ENCODE data around the gene MYDGF. TPM values are rescaled to one million over a fixed set of nuclear protein-coding genes. Genes with fewer than 3 reads are reported as not detected.
A peak's percentile ranks its signal among the peaks of the same experiment; 100 is the strongest.

The MYDGF gene
- total RNA-seq, 1 experiment from 2014 or later, result 426 TPM

- Histone ChIP-seq H3K27ac (ENCODE audit: low read length) (no peak overlapping the region), H2AFZ (ENCODE audit: low read length) (peak overlapping the region; percentile 96), H4K20me1 (ENCODE audit: low read length) (no peaks in the 10 kb centered on the region), H3K27me3 (ENCODE audit: low read length) (no peaks in the 10 kb centered on the region), H3K36me3 (ENCODE audit: low read depth, low read length) (no peaks in the 10 kb centered on the region), H3K4me1 (ENCODE audit: insufficient read depth, low read length) (peaks cover 31% of the 10 kb centered on the region), H3K79me2 (ENCODE audit: low read length) (peaks cover 13% of the 10 kb centered on the region), H3K4me3 (ENCODE audit: low read length) (peak overlapping the region; percentile 70), H3F3A (ENCODE audit: low read length, unreplicated experiment) (peaks cover 3% of the 10 kb centered on the region), H3K9me2 (replicated peaks; ENCODE audit: low read length) (no peaks in the 10 kb centered on the region), H3K4me2 (ENCODE audit: low read length) (peak overlapping the region; percentile 82), H3K9ac (ENCODE audit: low read length) (peak overlapping the region; percentile 14), H3K9me3 (ENCODE audit: low read length) (no peaks in the 10 kb centered on the region)
- ChIA-PET CTCF (interaction anchor here (1.4 to 1.6 kb wide), 3 partner anchors 59 to 112 kb away, joined by 4 to 15 read pairs (median 6); no protein-coding TSS in a partner anchor), POLR2A (ENCODE audit: unreplicated experiment) (no interaction called here)
- intact Hi-C loops (cut with micrococcal nuclease), result loop anchor here (1.0 kb wide), 1 partner anchor 77 kb away; no protein-coding TSS in a partner anchor
- ATAC-seq (no peak), DNase-seq (no peak)
- no TSS peak for BruUV-seq (replicated peaks)
- TF ChIP-seq EZH2 (IDR thresholded peaks at IDR 0.05; ENCODE audit: low read length, unreplicated experiment) (no peak), EZH2phosphoT487 (IDR thresholded peaks at IDR 0.05; ENCODE audit: borderline replicate concordance, low read length) (no peak), CTCF (conservative IDR thresholded peaks at IDR 0.05; ENCODE audit: low read depth, low read length) (no peak)
These were observed 34.4 kb downstream of the MYDGF start for GRCh38 chr19:4635754-4636116.

GRCh38 chr19:4633140-4633967 lies 36.8 kb downstream of the MYDGF start:
- ChIA-PET CTCF (interaction anchor here (0.5 to 1.3 kb wide), 3 partner anchors 57 to 158 kb away, joined by 3 to 10 read pairs (median 4); partner anchors contain the start of gene FEM1A), POLR2A (ENCODE audit: unreplicated experiment) (no interaction called here)
- intact Hi-C loops (cut with micrococcal nuclease), result loop anchor here (5.0 kb wide), 1 partner anchor 56 kb away; no protein-coding TSS in a partner anchor
- BruUV-seq (replicated peaks), result no TSS peak
- no peaks in the 10 kb centered on the region for H3K9me3 ChIP-seq (ENCODE audit: low read length)
- no peak overlapping the region for H3K4me2 ChIP-seq (ENCODE audit: low read length)
- no peaks in the 10 kb centered on the region for H3K9me2 ChIP-seq (replicated peaks; ENCODE audit: low read length)
- H2AFZ ChIP-seq (ENCODE audit: low read length), result no peak overlapping the region
- H3K9ac ChIP-seq (ENCODE audit: low read length), result no peak overlapping the region
- no peak overlapping the region for H3K4me3 ChIP-seq (ENCODE audit: low read length)
- no peaks in the 10 kb centered on the region for H3K79me2 ChIP-seq (ENCODE audit: low read length)
- no peak overlapping the region for H3K27ac ChIP-seq (ENCODE audit: low read length)
- TF ChIP-seq EZH2phosphoT487 (IDR thresholded peaks at IDR 0.05; ENCODE audit: borderline replicate concordance, low read length) (no peak), CTCF (conservative IDR thresholded peaks at IDR 0.05; ENCODE audit: low read depth, low read length) (peak; percentile 94)
- ATAC-seq, result peak; percentile 55
- no peaks in the 10 kb centered on the region for H4K20me1 ChIP-seq (ENCODE audit: low read length)
- H3K27me3 ChIP-seq (ENCODE audit: low read length), result no peaks in the 10 kb centered on the region
- H3F3A ChIP-seq (ENCODE audit: low read length, unreplicated experiment), result peaks cover 3% of the 10 kb centered on the region
- H3K36me3 ChIP-seq (ENCODE audit: low read depth, low read length), result no peaks in the 10 kb centered on the region
- DNase-seq, result peak; percentile 81
- peaks cover 16% of the 10 kb centered on the region for H3K4me1 ChIP-seq (ENCODE audit: insufficient read depth, low read length)

All from PC-3 (cell line).